Trophoblast cell (in vitro differentiated cells and primary cell): Measurements from ENCODE around the gene CYP24A1.

ENCODE experiments used
- DNase-seq, 2 donors: peaks; one replicate each; pipeline ENCODE4 v3.0.0-alpha.2; 2016
- H2AFZ ChIP-seq: 2 replicates; pipeline ENCODE4 v1.6.1; 2013; ENCODE audit warnings: low read length, moderate library complexity, mild to moderate bottlenecking; ENCODE audit not compliant: insufficient read depth, poor library complexity
- H2AK5ac ChIP-seq: 2 replicates; pipeline ENCODE4 v1.6.1; 2013; ENCODE audit warnings: mild to moderate bottlenecking, low read length
- H2BK120ac ChIP-seq: 2 replicates; pipeline ENCODE4 v1.6.1; 2013; ENCODE audit warnings: low read length, mild to moderate bottlenecking, moderate library complexity; ENCODE audit not compliant: insufficient read depth, poor library complexity
- H2BK12ac ChIP-seq: 2 replicates; pipeline ENCODE4 v1.6.1; 2013; ENCODE audit warnings: mild to moderate bottlenecking, low read length, moderate library complexity
- H2BK5ac ChIP-seq: 2 replicates; pipeline ENCODE4 v1.6.1; 2013; ENCODE audit warnings: low read length, low read depth, moderate library complexity, mild to moderate bottlenecking; ENCODE audit not compliant: poor library complexity
- H3K14ac ChIP-seq: 2 replicates; pipeline ENCODE4 v1.6.1; 2013; ENCODE audit warnings: mild to moderate bottlenecking, low read length
- H3K18ac ChIP-seq: 2 replicates; pipeline ENCODE4 v1.6.1; 2013; ENCODE audit warnings: mild to moderate bottlenecking, low read length
- H3K23ac ChIP-seq: 2 replicates; pipeline ENCODE4 v1.6.1; 2013; ENCODE audit warnings: low read length
- H3K27ac ChIP-seq: 2 replicates; pipeline ENCODE4 v1.5.1; 2013; ENCODE audit warnings: low read depth, mild to moderate bottlenecking, inconsistent platforms, low read length, moderate library complexity
- H3K27me3 ChIP-seq: 2 replicates; pipeline ENCODE4 v1.6.1; 2013; ENCODE audit warnings: inconsistent platforms, mild to moderate bottlenecking, low read length, moderate library complexity; ENCODE audit not compliant: insufficient read depth
- H3K36me3 ChIP-seq, 2 experiments: 1 replicate in 1 of 2; 2 replicates in 1 of 2; pipeline ENCODE4 v1.6.1; 2013; ENCODE audit warnings: low read length in 2 of 2, mild to moderate bottlenecking in 2 of 2, moderate library complexity in 1 of 2; ENCODE audit not compliant: insufficient read depth in 2 of 2, control insufficient read depth in 1 of 2
- H3K4ac ChIP-seq: 2 replicates; pipeline ENCODE4 v1.6.1; 2013; ENCODE audit warnings: low read depth, mild to moderate bottlenecking, low read length, moderate library complexity
- H3K4me1 ChIP-seq, 2 experiments: 1 replicate in 1 of 2; 2 replicates in 1 of 2; pipeline ENCODE4 v1.6.1; 2013; ENCODE audit warnings: low read length in 2 of 2, mild to moderate bottlenecking in 2 of 2, moderate library complexity in 1 of 2; ENCODE audit not compliant: insufficient read depth in 2 of 2, control insufficient read depth in 1 of 2
- H3K4me2 ChIP-seq: 2 replicates; pipeline ENCODE4 v1.6.1; 2013; ENCODE audit warnings: inconsistent platforms, mild to moderate bottlenecking, low read length, moderate library complexity
- H3K4me3 ChIP-seq: 2 replicates; pipeline ENCODE4 v1.5.1; 2013; ENCODE audit warnings: mild to moderate bottlenecking, low read depth, low read length, inconsistent platforms
- H3K79me1 ChIP-seq: one replicate; pipeline ENCODE4 v1.6.1; 2013; ENCODE audit warnings: low read length
- H3K79me2 ChIP-seq: 2 replicates; pipeline ENCODE4 v1.6.1; 2013; ENCODE audit warnings: low read length, mild to moderate bottlenecking; ENCODE audit not compliant: control insufficient read depth, insufficient read depth, poor library complexity
- H3K9ac ChIP-seq: 2 replicates; pipeline ENCODE4 v1.6.1; 2013; ENCODE audit warnings: mild to moderate bottlenecking, low read length
- H3K9me3 ChIP-seq: 2 replicates; pipeline ENCODE4 v1.6.1; 2013; ENCODE audit warnings: low read depth, mild to moderate bottlenecking, control low read depth, inconsistent platforms, low read length; ENCODE audit not compliant: insufficient read depth
- H4K12ac ChIP-seq: 2 replicates; pipeline ENCODE4 v1.6.1; 2013; ENCODE audit warnings: low read depth, mild to moderate bottlenecking, low read length, moderate library complexity
- H4K8ac ChIP-seq: 2 replicates; pipeline ENCODE4 v1.6.1; 2013; ENCODE audit warnings: low read depth, mild to moderate bottlenecking, low read length, moderate library complexity
- H4K91ac ChIP-seq: one replicate; pipeline ENCODE4 v1.6.1; 2013; ENCODE audit warnings: low read depth, mild to moderate bottlenecking, low read length, moderate library complexity
- WGBS: extraction: QIAGEN DNeasy Blood & Tissue Kit; methylation state at CpG from one replicate; pipeline ENCODE4 v1.1.7; 2013; ENCODE audit warnings: missing lambda C conversion rate; ENCODE audit not compliant: insufficient read length, insufficient coverage; ENCODE audit errors: extremely low coverage; 5-methylcytosine and 5-hydroxymethylcytosine counted together

Gene CYP24A1

GRCh38 chr20:54112221-54112884 is 61.4 kb downstream of the CYP24A1 start:
- Histone ChIP-seq H4K91ac (no peak overlapping the region), H3K4me2 (no peak overlapping the region), H2BK5ac (no peak overlapping the region), H3K36me3 (no peaks in the 10 kb centered on the region), H3K79me1 (no peaks in the 10 kb centered on the region), H3K18ac (no peak overlapping the region), H2AFZ (no peak overlapping the region), H2BK120ac (no peak overlapping the region), H4K12ac (no peak overlapping the region), H4K8ac (no peak overlapping the region), H3K23ac (no peak overlapping the region), H3K79me2 (no peaks in the 10 kb centered on the region), H3K9ac (no peak overlapping the region), H3K27ac (no peak overlapping the region), H3K4me3 (no peak overlapping the region), H3K4me1 (peaks cover 0 to 2% of the 10 kb centered on the region in 2 experiments), H3K27me3 (no peaks in the 10 kb centered on the region), H3K14ac (no peak overlapping the region), H2BK12ac (no peak overlapping the region), H2AK5ac (no peak overlapping the region), H3K9me3 (no peaks in the 10 kb centered on the region), H3K4ac (no peak overlapping the region)
- WGBS: no CpG with 5 or more reads among the region's 4 CpGs
- no peak for DNase-seq

GRCh38 chr20:54111460-54111859 is 62.3 kb downstream of the CYP24A1 start:
- H3K18ac ChIP-seq: no peak overlapping the region
- H3K9me3 ChIP-seq: no peaks in the 10 kb centered on the region
- no peak overlapping the region for H3K9ac ChIP-seq
- H3K4me1 ChIP-seq: peaks cover 0 to 2% of the 10 kb centered on the region in 2 experiments
- no peak overlapping the region for H4K12ac ChIP-seq
- no peak overlapping the region for H2BK120ac ChIP-seq
- no peaks in the 10 kb centered on the region for H3K27me3 ChIP-seq
- no peaks in the 10 kb centered on the region for H3K79me2 ChIP-seq
- no peak overlapping the region for H3K4ac ChIP-seq
- H3K36me3 ChIP-seq: no peaks in the 10 kb centered on the region
- no peak overlapping the region for H3K14ac ChIP-seq
- H2AFZ ChIP-seq: no peak overlapping the region
- H3K27ac ChIP-seq: no peak overlapping the region
- H4K8ac ChIP-seq: no peak overlapping the region
- H2BK12ac ChIP-seq: no peak overlapping the region
- H3K23ac ChIP-seq: no peak overlapping the region
- H3K4me3 ChIP-seq: no peak overlapping the region
- no peak overlapping the region for H2AK5ac ChIP-seq
- no peak overlapping the region for H3K4me2 ChIP-seq
- H2BK5ac ChIP-seq: no peak overlapping the region
- DNase-seq: no peak
- WGBS: no CpG with 5 or more reads among the region's 2 CpGs
- H3K79me1 ChIP-seq: no peaks in the 10 kb centered on the region
- no peak overlapping the region for H4K91ac ChIP-seq

DNA sequence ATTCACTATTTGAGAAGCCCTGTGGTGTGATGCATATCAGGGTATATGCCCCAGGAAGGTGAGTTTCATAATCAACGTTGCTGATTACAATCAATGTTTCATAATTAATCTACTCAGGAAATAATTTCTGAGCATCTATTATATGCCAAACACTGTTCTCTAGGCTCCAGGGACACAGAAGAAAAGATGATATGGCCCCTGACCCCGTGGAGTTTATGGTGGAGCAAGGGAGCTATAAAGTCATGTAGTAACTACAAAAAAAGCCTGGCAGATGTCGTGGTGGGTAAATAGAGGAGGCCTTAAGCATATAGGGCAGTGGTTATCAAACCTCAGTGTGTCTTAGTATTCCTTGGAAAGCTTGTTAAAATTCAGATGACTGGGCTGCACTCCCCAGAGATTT is 63.3 kb downstream of the CYP24A1 start:
- Histone ChIP-seq H4K8ac (no peak overlapping the region), H3K9me3 (no peaks in the 10 kb centered on the region), H2AK5ac (no peak overlapping the region), H2BK120ac (no peak overlapping the region), H3K18ac (no peak overlapping the region), H3K23ac (no peak overlapping the region), H2BK5ac (no peak overlapping the region), H3K36me3 (no peaks in the 10 kb centered on the region), H3K4me2 (no peak overlapping the region), H3K4me1 (peaks cover 0 to 2% of the 10 kb centered on the region in 2 experiments), H3K27ac (no peak overlapping the region), H3K4me3 (no peak overlapping the region), H2AFZ (no peak overlapping the region), H4K12ac (no peak overlapping the region), H3K79me1 (peaks cover 2% of the 10 kb centered on the region), H3K9ac (no peak overlapping the region), H3K79me2 (no peaks in the 10 kb centered on the region), H2BK12ac (no peak overlapping the region), H4K91ac (no peak overlapping the region), H3K14ac (no peak overlapping the region), H3K4ac (no peak overlapping the region), H3K27me3 (no peaks in the 10 kb centered on the region)
- no CpG with 5 or more reads among the region's 3 CpGs for WGBS
- no peak for DNase-seq

GRCh38 chr20:54110041-54110440 is 63.7 kb downstream of the CYP24A1 start:
- no peak overlapping the region for H4K12ac ChIP-seq
- H3K4me2 ChIP-seq: no peak overlapping the region
- H3K36me3 ChIP-seq: no peaks in the 10 kb centered on the region
- H3K9me3 ChIP-seq: no peaks in the 10 kb centered on the region
- no peaks in the 10 kb centered on the region for H3K79me2 ChIP-seq
- no peak overlapping the region for H3K18ac ChIP-seq
- H2AK5ac ChIP-seq: no peak overlapping the region
- H2AFZ ChIP-seq: no peak overlapping the region
- H3K27me3 ChIP-seq: no peaks in the 10 kb centered on the region
- H2BK5ac ChIP-seq: no peak overlapping the region
- H3K27ac ChIP-seq: no peak overlapping the region
- no peak overlapping the region for H3K9ac ChIP-seq
- no peak overlapping the region for H2BK12ac ChIP-seq
- no peak overlapping the region for H4K8ac ChIP-seq
- H3K14ac ChIP-seq: no peak overlapping the region
- no peak overlapping the region for H3K4ac ChIP-seq
- H2BK120ac ChIP-seq: no peak overlapping the region
- no peak overlapping the region for H4K91ac ChIP-seq
- H3K79me1 ChIP-seq: peaks cover 2% of the 10 kb centered on the region
- H3K4me3 ChIP-seq: no peak overlapping the region
- H3K23ac ChIP-seq: no peak overlapping the region
- no peak for DNase-seq
- peaks cover 0 to 2% of the 10 kb centered on the region in 2 experiments for H3K4me1 ChIP-seq
